Ovary (tissue), 3 donors: ENCODE measurements around the gene WDR17.

Source experiments
- EP300 ChIP-seq: sonication (generic); formaldehyde crosslinking; IDR thresholded peaks from one replicate; pipeline ENCODE4 v1.6.1; 2017; ENCODE audit warnings: antibody characterized with exemption
- POLR2A ChIP-seq: fragments of 450-650 bp; IDR thresholded peaks from one replicate; pipeline ENCODE4 v1.6.1; 2017; ENCODE audit warnings: antibody characterized with exemption, mild to moderate bottlenecking, moderate library complexity
- TF ChIP-seq, protein P1 (sequence below), 3 donors: fragments of 450-650 bp in 2 of 3; fragments of 200-600 bp in 1 of 3; IDR thresholded peaks; one replicate each; pipeline versions ENCODE4 v1.5.1 to v1.8.0; 2016 to 2022; ENCODE audit warnings: antibody characterized with exemption in 3 of 3, mild to moderate bottlenecking in 1 of 3
- donor health status: DM: no; HTN: no; CAD: no.

DNA sequence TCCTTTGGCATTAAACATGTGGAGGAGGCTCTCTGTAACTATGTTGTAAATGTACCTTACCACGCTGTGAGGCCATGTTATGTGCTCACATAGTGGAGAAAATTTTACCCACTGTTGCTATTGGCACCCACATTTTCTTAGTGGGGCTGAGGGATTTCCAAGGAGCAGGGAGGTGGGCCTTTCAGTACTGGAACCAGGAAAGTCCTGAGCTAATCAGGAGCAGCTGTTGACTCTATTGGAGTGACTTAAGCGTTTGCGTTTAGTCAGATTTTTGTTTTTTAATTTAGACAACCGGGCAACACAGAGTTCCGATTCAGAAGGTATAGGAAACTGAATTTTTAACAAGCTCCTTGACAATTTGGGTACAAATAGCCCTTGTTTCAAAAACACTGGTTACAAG lies 30.7 kb upstream of the WDR17 start:
- TF ChIP-seq, protein P1, sequence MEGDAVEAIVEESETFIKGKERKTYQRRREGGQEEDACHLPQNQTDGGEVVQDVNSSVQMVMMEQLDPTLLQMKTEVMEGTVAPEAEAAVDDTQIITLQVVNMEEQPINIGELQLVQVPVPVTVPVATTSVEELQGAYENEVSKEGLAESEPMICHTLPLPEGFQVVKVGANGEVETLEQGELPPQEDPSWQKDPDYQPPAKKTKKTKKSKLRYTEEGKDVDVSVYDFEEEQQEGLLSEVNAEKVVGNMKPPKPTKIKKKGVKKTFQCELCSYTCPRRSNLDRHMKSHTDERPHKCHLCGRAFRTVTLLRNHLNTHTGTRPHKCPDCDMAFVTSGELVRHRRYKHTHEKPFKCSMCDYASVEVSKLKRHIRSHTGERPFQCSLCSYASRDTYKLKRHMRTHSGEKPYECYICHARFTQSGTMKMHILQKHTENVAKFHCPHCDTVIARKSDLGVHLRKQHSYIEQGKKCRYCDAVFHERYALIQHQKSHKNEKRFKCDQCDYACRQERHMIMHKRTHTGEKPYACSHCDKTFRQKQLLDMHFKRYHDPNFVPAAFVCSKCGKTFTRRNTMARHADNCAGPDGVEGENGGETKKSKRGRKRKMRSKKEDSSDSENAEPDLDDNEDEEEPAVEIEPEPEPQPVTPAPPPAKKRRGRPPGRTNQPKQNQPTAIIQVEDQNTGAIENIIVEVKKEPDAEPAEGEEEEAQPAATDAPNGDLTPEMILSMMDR (IDR thresholded peaks at IDR 0.05): no peak
- TF ChIP-seq POLR2A (no peak), EP300 (no peak)
